ENCODE data around the gene INSYN2B.

DNA sequence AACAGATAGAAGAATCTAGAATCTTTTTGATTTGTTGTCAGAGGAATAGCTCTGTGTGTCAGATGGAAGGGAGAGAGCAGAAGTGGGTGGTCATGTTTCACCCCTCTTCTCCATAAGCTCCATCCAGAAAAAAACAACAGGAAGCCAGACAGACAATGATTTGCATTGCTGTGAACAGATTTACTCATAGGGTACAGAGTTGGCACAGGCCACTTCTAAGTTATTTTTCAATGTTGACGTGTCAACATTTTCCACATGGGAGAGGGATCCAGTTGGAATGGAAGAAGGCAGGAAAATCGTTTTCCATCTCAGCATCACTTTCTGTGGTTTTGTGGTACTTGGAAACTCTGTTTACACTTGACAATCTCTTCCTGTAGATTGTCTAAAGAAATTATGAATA lies 86.7 kb downstream of the INSYN2B start:
- TF ChIP-seq NR1H2 (CRISPR knock-in tag; IDR thresholded peaks at IDR 0.05) (no peak), FOXJ3 (CRISPR knock-in tag; IDR thresholded peaks at IDR 0.05; ENCODE audit: borderline replicate concordance) (no peak), GABPB1 (CRISPR knock-in tag; IDR thresholded peaks at IDR 0.05) (no peak), ZNF121 (CRISPR knock-in tag; IDR thresholded peaks at IDR 0.05) (no peak), CREM (CRISPR knock-in tag; IDR thresholded peaks at IDR 0.05) (no peak), SP1 (CRISPR knock-in tag; conservative IDR thresholded peaks at IDR 0.05) (no peak), FOXP1 (CRISPR knock-in tag; IDR thresholded peaks at IDR 0.05; ENCODE audit: borderline replicate concordance) (no peak), TCF7 (CRISPR knock-in tag; IDR thresholded peaks at IDR 0.05; ENCODE audit: low read depth) (no peak), FOXP4 (CRISPR knock-in tag; IDR thresholded peaks at IDR 0.05) (no peak)
- TF ChIP-seq, protein P1, sequence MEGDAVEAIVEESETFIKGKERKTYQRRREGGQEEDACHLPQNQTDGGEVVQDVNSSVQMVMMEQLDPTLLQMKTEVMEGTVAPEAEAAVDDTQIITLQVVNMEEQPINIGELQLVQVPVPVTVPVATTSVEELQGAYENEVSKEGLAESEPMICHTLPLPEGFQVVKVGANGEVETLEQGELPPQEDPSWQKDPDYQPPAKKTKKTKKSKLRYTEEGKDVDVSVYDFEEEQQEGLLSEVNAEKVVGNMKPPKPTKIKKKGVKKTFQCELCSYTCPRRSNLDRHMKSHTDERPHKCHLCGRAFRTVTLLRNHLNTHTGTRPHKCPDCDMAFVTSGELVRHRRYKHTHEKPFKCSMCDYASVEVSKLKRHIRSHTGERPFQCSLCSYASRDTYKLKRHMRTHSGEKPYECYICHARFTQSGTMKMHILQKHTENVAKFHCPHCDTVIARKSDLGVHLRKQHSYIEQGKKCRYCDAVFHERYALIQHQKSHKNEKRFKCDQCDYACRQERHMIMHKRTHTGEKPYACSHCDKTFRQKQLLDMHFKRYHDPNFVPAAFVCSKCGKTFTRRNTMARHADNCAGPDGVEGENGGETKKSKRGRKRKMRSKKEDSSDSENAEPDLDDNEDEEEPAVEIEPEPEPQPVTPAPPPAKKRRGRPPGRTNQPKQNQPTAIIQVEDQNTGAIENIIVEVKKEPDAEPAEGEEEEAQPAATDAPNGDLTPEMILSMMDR (IDR thresholded peaks at IDR 0.05): no peak

Data from WTC11 (cell line).